WTC11 (cell line): Measurements from ENCODE around the gene RACGAP1. TPM values are rescaled to one million over a fixed set of nuclear protein-coding genes. Genes with fewer than 3 reads are reported as not detected.

Experiments used
- ATAC-seq: fragments of 200-7000 bp; cut with Tn5 transposase; 2 replicates; pipeline ENCODE4 v1.10.0; 2021; ENCODE audit warnings: mild to moderate bottlenecking, moderate library complexity
- CTCF ChIA-PET: fragments of 300-600 bp; sonication (Branson Sonifier 250); formaldehyde crosslinking; loops from one replicate; lab custom pipeline; 2021; ENCODE audit warnings: antibody characterized with exemption; lab: Charles Lee
- POLR2A ChIA-PET: fragments of 350-600 bp; sonication (Branson Sonifier 250); formaldehyde crosslinking; loops from one replicate; lab custom pipeline; 2021; ENCODE audit warnings: antibody characterized with exemption; lab: Charles Lee
- DNase-seq: peaks from one replicate; pipeline ENCODE4 v3.0.0; 2021; ENCODE audit warnings: low spot score
- H3K27ac Mint-ChIP-seq: 2 replicates; pipeline ENCODE4 v1.8.0; 2021; ENCODE audit warnings: mixed read lengths
- H3K27me3 Mint-ChIP-seq: 2 replicates; pipeline ENCODE4 v1.8.0; 2021; ENCODE audit warnings: low read depth, mild to moderate bottlenecking, moderate library complexity, mixed read lengths
- H3K36me3 Mint-ChIP-seq: 2 replicates; pipeline ENCODE4 v1.8.0; 2021; ENCODE audit warnings: mixed read lengths
- H3K4me1 Mint-ChIP-seq: 2 replicates; pipeline ENCODE4 v1.8.0; 2022; ENCODE audit warnings: mixed read lengths
- H3K4me3 Mint-ChIP-seq: 2 replicates; pipeline ENCODE4 v1.8.0; 2021; ENCODE audit warnings: mild to moderate bottlenecking, moderate library complexity, mixed read lengths
- H3K9me3 Mint-ChIP-seq: 2 replicates; pipeline ENCODE4 v1.8.0; 2021; ENCODE audit warnings: mixed read lengths
- CREM ChIP-seq: sonication (generic); formaldehyde crosslinking; IDR thresholded peaks from 2 replicates; pipeline ENCODE4 v1.8.1; 2022; ENCODE audit warnings: mild to moderate bottlenecking, missing genetic modification reagents, moderate library complexity
- FOXP1 ChIP-seq: sonication (generic); formaldehyde crosslinking; IDR thresholded peaks from 2 replicates; pipeline ENCODE4 v1.8.0; 2022; ENCODE audit warnings: missing genetic modification reagents, mild to moderate bottlenecking, moderate library complexity, borderline replicate concordance
- GRHL2 ChIP-seq: fragments of 250-450 bp; sonication (Bioruptor Pico); IDR thresholded peaks from 2 replicates; pipeline ENCODE4 v1.8.0; 2022; ENCODE audit warnings: mild to moderate bottlenecking, moderate library complexity; ENCODE audit not compliant: insufficient replicate concordance, severe bottlenecking
- JAZF1 ChIP-seq: fragments of 250-450 bp; sonication (Bioruptor Pico); IDR thresholded peaks from 2 replicates; pipeline ENCODE4 v1.9.0; 2021; ENCODE audit warnings: moderate library complexity, mild to moderate bottlenecking, inconsistent platforms
- OVOL2 ChIP-seq: fragments of 250-450 bp; sonication (Bioruptor Pico); IDR thresholded peaks from 2 replicates; pipeline ENCODE4 v1.9.0; 2021; ENCODE audit warnings: mild to moderate bottlenecking, borderline replicate concordance
- STAT6 ChIP-seq: sonication (generic); formaldehyde crosslinking; conservative IDR thresholded peaks from 2 replicates; pipeline ENCODE4 v1.8.1; 2023; ENCODE audit warnings: mild to moderate bottlenecking, low read depth, missing genetic modification reagents, moderate library complexity
- TEAD1 ChIP-seq: sonication (generic); formaldehyde crosslinking; IDR thresholded peaks from 2 replicates; pipeline ENCODE4 v1.8.0; 2022; ENCODE audit warnings: mild to moderate bottlenecking, missing genetic modification reagents
- TEAD4 ChIP-seq: sonication (generic); formaldehyde crosslinking; IDR thresholded peaks from 2 replicates; pipeline ENCODE4 v1.8.0; 2022; ENCODE audit warnings: mild to moderate bottlenecking, missing genetic modification reagents
- USF1 ChIP-seq: sonication (generic); formaldehyde crosslinking; IDR thresholded peaks from 2 replicates; pipeline ENCODE4 v1.8.0; 2022; ENCODE audit warnings: mild to moderate bottlenecking, missing genetic modification reagents
- USF2 ChIP-seq: sonication (generic); formaldehyde crosslinking; IDR thresholded peaks from 2 replicates; pipeline ENCODE4 v1.8.1; 2023; ENCODE audit warnings: mild to moderate bottlenecking, missing genetic modification reagents, moderate library complexity
- ZBTB21 ChIP-seq: sonication (generic); formaldehyde crosslinking; IDR thresholded peaks from 2 replicates; pipeline ENCODE4 v1.8.1; 2023; ENCODE audit warnings: mild to moderate bottlenecking, missing genetic modification reagents, borderline replicate concordance
- ZNF121 ChIP-seq: sonication (generic); formaldehyde crosslinking; IDR thresholded peaks from 2 replicates; pipeline ENCODE4 v1.8.0; 2023; ENCODE audit warnings: missing genetic modification reagents
- ZNF317 ChIP-seq: sonication (generic); formaldehyde crosslinking; IDR thresholded peaks from 2 replicates; pipeline ENCODE4 v1.8.1; 2023; ENCODE audit warnings: low read depth, mild to moderate bottlenecking, moderate library complexity, missing genetic modification reagents, borderline replicate concordance
- ZNF425 ChIP-seq: fragments of 250-450 bp; sonication (Bioruptor Pico); conservative IDR thresholded peaks from 2 replicates; pipeline ENCODE4 v1.9.0; 2021; ENCODE audit warnings: mild to moderate bottlenecking
- ZNF532 ChIP-seq: fragments of 250-450 bp; sonication (Bioruptor Pico); IDR thresholded peaks from 2 replicates; pipeline ENCODE4 v1.9.0; 2021; ENCODE audit warnings: mild to moderate bottlenecking, borderline replicate concordance
- total RNA-seq: library from RNA; stranded (reverse); gene quantifications from 3 replicates; pipeline ENCODE4 v1.2.3, GENCODE V29; 2021
- TF ChIP-seq, protein P1 (sequence below): sonication (generic); formaldehyde crosslinking; IDR thresholded peaks from 2 replicates; pipeline ENCODE4 v1.8.1; 2022; ENCODE audit warnings: mild to moderate bottlenecking, moderate library complexity, missing genetic modification reagents

Gene RACGAP1
- total RNA-seq, 1 experiment from 2014 or later = 87.7 TPM

GRCh38 chr12:49954863-49955830 lies 70.1 kb downstream of the RACGAP1 start:
- no peak overlapping the region for H3K27ac Mint-ChIP-seq
- TF ChIP-seq FOXP1 (CRISPR knock-in tag) (peak; percentile 76; the same call in 1 of the 2 replicates), TEAD4 (CRISPR knock-in tag) (no peak), ZBTB21 (CRISPR knock-in tag) (0 out of 2 replicates have a peak, but pooled peaks have one; percentile 43)
- TF ChIP-seq, all 79 proteins: peak for 2
- ChIA-PET POLR2A (interaction anchor here (0.6 kb wide), 1 partner anchor 36 kb away, joined by 3 read pairs; no protein-coding TSS in a partner anchor), CTCF (interaction anchor here (0.6 to 7.6 kb wide), 9 partner anchors 9 to 748 kb away, joined by 3 to 70 read pairs (median 4); no protein-coding TSS in a partner anchor)
- peak; percentile 22 for ATAC-seq
- Mint-ChIP-seq H3K4me1 (peaks cover 15% of the 10 kb centered on the region), H3K27me3 (peaks cover 39% of the 10 kb centered on the region), H3K4me3 (no peak overlapping the region), H3K9me3 (no peaks in the 10 kb centered on the region), H3K36me3 (no peaks in the 10 kb centered on the region)
- no peak for DNase-seq

- CTCF ChIA-PET = interaction anchor here (3.6 to 7.6 kb wide), 3 partner anchors 8 to 87 kb away, joined by 17 to 70 read pairs (median 48); no protein-coding TSS in a partner anchor
- Mint-ChIP-seq H3K4me3 (no peak overlapping the region), H3K27me3 (peaks cover 30% of the 10 kb centered on the region), H3K27ac (no peak overlapping the region), H3K9me3 (no peaks in the 10 kb centered on the region), H3K4me1 (peaks cover 6% of the 10 kb centered on the region), H3K36me3 (no peaks in the 10 kb centered on the region)
- ATAC-seq (no peak; the same call in 1 of the 2 replicates), DNase-seq (no peak)
- POLR2A ChIA-PET = no interaction called here
- TF ChIP-seq STAT6 (CRISPR knock-in tag) (no peak), ZNF532 (CRISPR knock-in tag) (no peak), GRHL2 (no peak), TEAD1 (no peak), USF1 (CRISPR knock-in tag) (no peak), ZNF425 (CRISPR knock-in tag) (no peak), OVOL2 (CRISPR knock-in tag) (no peak), USF2 (CRISPR knock-in tag) (no peak), ZNF121 (CRISPR knock-in tag) (no peak), CREM (no peak), JAZF1 (CRISPR knock-in tag) (no peak), ZNF317 (CRISPR knock-in tag) (no peak)
- TF ChIP-seq, protein P1, sequence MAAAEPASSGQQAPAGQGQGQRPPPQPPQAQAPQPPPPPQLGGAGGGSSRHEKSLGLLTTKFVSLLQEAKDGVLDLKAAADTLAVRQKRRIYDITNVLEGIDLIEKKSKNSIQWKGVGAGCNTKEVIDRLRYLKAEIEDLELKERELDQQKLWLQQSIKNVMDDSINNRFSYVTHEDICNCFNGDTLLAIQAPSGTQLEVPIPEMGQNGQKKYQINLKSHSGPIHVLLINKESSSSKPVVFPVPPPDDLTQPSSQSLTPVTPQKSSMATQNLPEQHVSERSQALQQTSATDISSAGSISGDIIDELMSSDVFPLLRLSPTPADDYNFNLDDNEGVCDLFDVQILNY (CRISPR knock-in tag) = no peak
Observed at GRCh38 chr12:49953961-49954846, 71.1 kb downstream of the RACGAP1 start.
